HS-5 (cell line): ENCODE measurements around the gene B3GAT1.
"Not testable (repeated sequence)": the region's sequence is repeated elsewhere in the genome, so short reads cannot be mapped to it uniquely, and the experiment has no call there.

Experiments
- DNase-seq: peaks from one replicate; pipeline ENCODE4 v3.0.0-alpha.2; 2012; ENCODE audit warnings: low read depth

The B3GAT1 gene

GRCh38 chr11:134355136-134355535 is 56.9 kb downstream of the B3GAT1 start:
- no peak for DNase-seq

GRCh38 chr11:134352111-134352510 is 59.9 kb downstream of the B3GAT1 start:
- no peak for DNase-seq

GRCh38 chr11:134350381-134350780 is 61.7 kb downstream of the B3GAT1 start:
- DNase-seq = no peak

- DNase-seq = no peak
These were observed 62.2 kb downstream of the B3GAT1 start for GRCh38 chr11:134349802-134350355.

- no peak for DNase-seq
These were observed 62.8 kb downstream of the B3GAT1 start for GRCh38 chr11:134349109-134349801.

GRCh38 chr11:134347441-134347840 is 64.6 kb downstream of the B3GAT1 start:
- no peak for DNase-seq

DNA sequence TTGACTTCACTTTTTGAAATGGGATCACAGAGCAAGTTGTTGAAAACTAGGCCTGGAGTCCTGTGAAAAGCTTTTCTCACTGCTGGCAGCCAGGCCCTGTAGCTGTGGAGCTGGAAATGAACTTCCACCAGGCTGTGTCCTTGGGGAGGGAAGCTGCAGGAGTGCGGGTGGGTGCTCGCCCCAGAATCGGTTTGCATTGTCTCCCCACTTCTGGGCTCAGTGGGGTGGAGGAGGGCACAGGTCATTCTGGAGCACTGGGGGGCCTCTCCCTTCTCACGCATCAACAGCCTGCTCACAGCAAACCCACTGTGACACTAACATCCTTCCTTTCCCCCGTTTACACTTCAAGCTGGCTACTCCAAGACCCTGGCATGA is 65.1 kb downstream of the B3GAT1 start:
- no peak for DNase-seq

DNA sequence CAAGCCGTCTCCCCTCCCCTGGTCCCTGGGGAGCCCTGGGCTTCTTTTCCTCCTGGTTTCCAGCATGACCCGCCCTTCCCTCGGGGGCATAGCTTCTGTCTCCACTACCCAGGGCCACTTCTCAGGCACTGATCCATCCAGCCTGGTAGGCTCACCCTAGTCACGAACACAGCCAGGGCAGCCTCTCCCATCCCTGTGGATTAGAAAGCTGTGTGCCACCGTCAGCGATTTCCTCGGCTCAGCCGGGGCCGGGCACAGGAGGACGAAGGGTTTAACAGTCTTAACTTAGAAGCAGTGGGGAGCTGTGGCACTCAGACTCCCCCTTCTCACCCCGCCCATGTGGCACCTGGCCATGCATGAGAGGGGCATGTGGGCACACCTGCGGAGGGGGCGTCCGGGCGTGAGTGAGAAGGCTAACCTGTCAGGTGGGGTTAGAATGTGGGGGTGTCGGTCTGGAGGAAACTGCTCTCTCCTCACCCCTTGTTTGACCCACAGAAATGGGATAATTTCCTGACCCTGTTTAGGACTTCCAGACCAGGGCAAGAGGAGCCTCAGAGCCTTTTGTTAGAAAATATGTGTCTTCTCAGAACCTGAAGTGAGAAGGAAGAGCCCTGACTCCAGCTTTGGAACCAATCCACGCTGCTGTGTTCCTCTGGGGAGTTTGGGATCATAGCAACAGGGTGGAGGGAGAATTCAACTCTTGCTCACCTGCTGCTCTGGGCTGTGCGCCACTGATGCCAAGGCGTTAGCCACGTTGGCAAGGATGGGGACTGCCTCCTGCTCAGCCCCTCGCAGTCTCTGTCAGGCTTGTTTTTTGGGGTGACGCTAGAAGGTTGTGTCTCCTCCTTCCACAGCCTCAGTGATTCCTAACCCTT is 65.7 kb downstream of the B3GAT1 start:
- DNase-seq = no peak

DNA sequence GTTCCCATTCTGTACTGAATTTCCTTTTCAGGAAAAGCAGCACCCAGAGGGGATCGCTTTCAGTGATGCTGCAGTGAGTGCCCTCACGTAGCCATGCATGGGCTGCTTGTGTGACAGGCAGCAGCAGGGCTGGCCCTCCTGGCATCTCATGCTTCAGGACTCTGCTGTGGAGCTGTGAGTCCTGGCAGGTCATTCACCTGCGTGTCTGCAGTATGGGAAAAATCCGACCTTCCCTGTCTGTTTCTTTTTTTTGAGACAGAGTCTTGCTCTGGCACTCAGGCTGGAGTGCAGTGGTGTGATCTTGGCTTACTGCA is 66.8 kb downstream of the B3GAT1 start:
- no peak for DNase-seq

DNA sequence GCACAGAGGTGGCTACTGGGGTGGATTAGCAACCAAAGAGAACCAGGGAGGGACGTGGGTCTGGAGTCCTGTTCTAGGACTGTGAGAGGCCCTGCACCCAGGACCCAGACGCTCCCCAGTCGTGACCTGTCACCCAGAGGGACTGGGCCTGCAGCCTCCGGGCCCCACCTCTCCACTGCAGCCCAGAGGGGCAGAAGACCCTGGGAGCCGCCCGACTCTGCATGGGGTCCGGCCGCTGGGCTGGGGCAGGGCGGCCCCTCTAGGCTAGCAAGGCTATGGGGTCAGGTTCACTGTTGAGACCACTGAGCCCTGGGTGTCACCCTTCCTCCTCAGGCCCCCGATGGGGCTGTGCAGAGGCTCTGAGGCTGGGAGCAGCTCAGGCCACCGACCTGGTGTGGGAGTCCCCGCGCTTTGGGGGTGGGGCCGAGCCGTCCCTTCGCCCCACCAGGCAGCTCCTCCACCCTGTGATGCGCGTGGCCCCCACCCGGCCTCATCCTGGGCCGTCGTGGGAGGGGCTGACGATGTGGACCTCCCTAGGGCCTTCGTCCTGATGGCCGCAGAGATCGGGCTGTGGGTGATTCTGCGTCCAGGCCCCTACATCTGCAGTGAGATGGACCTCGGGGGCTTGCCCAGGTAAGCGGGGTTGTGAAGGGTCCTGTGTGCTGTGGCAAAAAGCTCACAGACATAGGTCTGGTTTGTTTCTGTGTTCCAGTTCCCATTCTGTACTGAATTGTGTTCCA is 67.4 kb downstream of the B3GAT1 start:
- not testable (repeated sequence) for DNase-seq

GRCh38 chr11:134343646-134344045 is 68.4 kb downstream of the B3GAT1 start:
- no peak for DNase-seq

DNA sequence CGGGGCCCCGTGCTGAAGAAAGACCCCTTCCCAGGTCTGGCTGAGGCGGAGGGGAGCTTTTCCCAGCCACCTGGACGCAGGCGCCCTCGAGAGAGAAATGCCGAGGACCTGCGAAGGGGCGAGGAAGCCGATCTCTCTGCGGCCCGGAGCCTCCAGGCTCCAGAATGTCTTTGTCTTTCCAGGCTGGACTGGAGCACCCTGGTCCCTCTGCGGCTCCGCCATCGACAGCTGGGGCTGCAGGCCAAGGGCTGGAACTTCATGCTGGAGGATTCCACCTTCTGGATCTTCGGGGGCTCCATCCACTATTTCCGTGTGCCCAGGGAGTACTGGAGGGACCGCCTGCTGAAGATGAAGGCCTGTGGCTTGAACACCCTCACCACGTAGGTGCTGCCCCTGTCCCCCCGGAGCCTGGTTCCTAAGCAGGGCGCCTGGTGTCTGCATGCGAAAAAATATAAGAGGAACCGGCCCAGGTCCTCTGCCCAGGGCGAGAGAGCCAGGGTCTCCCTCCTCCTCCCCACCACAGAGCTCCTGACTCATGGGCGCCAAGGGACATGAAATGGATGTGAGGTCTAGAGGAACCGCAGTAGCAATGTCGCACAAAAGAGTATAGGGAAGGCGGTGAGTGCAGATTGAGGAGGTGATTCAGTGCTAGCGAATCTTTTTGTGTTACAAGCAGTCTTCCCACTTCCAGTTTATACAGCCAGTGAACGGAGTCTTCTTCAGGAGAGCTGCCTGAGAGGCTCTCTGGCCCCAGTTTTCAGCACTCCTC is 69.3 kb downstream of the B3GAT1 start:
- DNase-seq = no peak

DNA sequence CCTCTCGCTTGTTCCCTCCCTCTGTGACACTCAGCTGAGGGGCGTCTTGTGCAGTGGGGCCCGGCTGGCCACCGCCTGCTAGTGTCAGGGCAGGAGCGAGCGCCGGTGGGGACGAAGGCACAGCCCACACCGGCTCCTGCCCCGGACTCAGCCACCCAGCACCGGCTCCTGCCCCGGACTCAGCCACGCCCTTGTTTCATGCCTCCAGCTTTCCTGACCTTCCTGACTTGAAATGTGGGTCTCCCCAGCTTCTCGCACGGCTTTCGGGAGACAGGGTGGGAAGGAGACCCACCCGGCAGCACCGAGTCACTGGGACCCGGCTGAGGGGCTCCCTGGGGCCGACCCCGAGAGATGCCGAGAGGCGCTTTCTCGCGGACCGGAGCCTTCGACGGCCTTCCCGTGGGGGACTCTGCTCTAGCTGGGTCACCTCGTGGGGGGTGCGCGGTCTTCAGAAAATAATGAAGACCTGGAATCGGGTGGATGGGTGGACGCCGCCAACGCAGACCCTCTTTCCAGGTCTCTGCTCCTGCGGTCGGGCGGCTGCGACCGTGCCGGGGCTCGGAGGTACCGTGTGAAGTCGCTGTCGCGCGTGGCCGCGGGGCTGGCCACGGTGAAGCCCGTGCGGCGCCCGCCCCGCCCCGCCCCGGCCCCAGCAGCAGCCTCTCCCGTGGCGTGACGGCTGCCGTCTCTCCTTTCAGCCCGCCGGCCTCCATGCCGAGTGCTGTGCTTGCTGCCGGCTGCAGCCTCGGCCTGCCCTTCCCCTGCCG is 70.1 kb downstream of the B3GAT1 start:
- DNase-seq = no peak

- no peak for DNase-seq
These were observed 71.6 kb downstream of the B3GAT1 start for GRCh38 chr11:134340354-134340964.

- DNase-seq = no peak
These were observed 72.3 kb downstream of the B3GAT1 start for GRCh38 chr11:134339756-134340155.

- no peak for DNase-seq
These were observed 73.4 kb downstream of the B3GAT1 start for GRCh38 chr11:134338654-134339053.

GRCh38 chr11:134338068-134338467 is 74.0 kb downstream of the B3GAT1 start:
- no peak for DNase-seq

GRCh38 chr11:134337051-134337450 is 75.0 kb downstream of the B3GAT1 start:
- no peak for DNase-seq

GRCh38 chr11:134334796-134335571 is 77.1 kb downstream of the B3GAT1 start:
- DNase-seq = no peak

DNA sequence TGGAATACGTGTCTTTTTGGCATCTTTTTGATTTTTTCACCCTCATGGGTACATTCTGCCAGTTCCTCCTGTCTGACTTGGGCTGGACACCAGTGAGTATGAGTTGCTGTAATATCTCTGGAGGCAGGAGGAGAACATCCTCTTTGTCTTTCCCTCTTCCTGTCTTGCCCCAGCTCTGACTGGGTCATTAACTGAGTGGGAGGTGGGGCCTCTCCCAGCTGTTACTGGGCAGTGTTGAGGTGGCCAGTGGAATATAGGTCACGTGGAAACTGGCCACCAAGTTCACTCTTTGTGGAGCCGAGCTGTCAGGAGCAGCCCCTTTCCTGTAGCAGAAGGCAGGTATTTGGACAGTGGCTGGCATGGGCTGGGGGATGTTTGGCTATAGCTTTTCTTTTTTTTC is 78.1 kb downstream of the B3GAT1 start:
- no peak for DNase-seq
